BLaER1 (cell line): Measurements from ENCODE around the gene ZSWIM8.

Source experiments
- H3K27ac ChIP-seq: shearing (Covaris generic); formaldehyde crosslinking; 2 replicates; pipeline ENCODE4 v1.8.1; 2022
- H3K27me3 ChIP-seq: shearing (Covaris generic); formaldehyde crosslinking; 2 replicates; pipeline ENCODE4 v1.8.1; 2022
- H3K36me3 ChIP-seq: shearing (Covaris generic); formaldehyde crosslinking; 2 replicates; pipeline ENCODE4 v1.8.1; 2022
- H3K4me1 ChIP-seq: shearing (Covaris generic); formaldehyde crosslinking; 2 replicates; pipeline ENCODE4 v1.8.1; 2022
- H3K4me2 ChIP-seq: shearing (Covaris generic); formaldehyde crosslinking; 2 replicates; pipeline ENCODE4 v1.8.1; 2022
- H3K4me3 ChIP-seq: shearing (Covaris generic); formaldehyde crosslinking; 2 replicates; pipeline ENCODE4 v1.8.1; 2022
- H3K9ac ChIP-seq: shearing (Covaris generic); formaldehyde crosslinking; 2 replicates; pipeline ENCODE4 v1.8.1; 2022
- H3K9me3 ChIP-seq: shearing (Covaris generic); formaldehyde crosslinking; 2 replicates; pipeline ENCODE4 v1.8.1; 2022
- H4K20me1 ChIP-seq: shearing (Covaris generic); formaldehyde crosslinking; 2 replicates; pipeline ENCODE4 v1.8.1; 2022
- Cebpa-rat ChIP-seq: shearing (Covaris generic); IDR thresholded peaks from 2 replicates; pipeline ENCODE4 v1.8.1; 2022

ZSWIM8 gene

GRCh38 chr10:73756183-73756582 is 29.2 kb upstream of the ZSWIM8 start:
- H3K4me1 ChIP-seq = no peaks in the 10 kb centered on the region
- no peak overlapping the region for H3K27ac ChIP-seq
- no peak overlapping the region for H3K9ac ChIP-seq
- no peak overlapping the region for H3K4me2 ChIP-seq
- H3K9me3 ChIP-seq = no peaks in the 10 kb centered on the region
- no peak for TF ChIP-seq Cebpa-rat
- peaks cover 75% of the 10 kb centered on the region for H4K20me1 ChIP-seq
- no peaks in the 10 kb centered on the region for H3K27me3 ChIP-seq
- peaks cover 97% of the 10 kb centered on the region for H3K36me3 ChIP-seq
- no peak overlapping the region for H3K4me3 ChIP-seq

GRCh38 chr10:73758704-73759511 is 26.5 kb upstream of the ZSWIM8 start:
- Histone ChIP-seq H3K4me2 (no peak overlapping the region), H3K27ac (no peak overlapping the region), H4K20me1 (peaks cover 81% of the 10 kb centered on the region), H3K4me3 (no peak overlapping the region), H3K4me1 (no peaks in the 10 kb centered on the region), H3K9me3 (no peaks in the 10 kb centered on the region), H3K27me3 (no peaks in the 10 kb centered on the region), H3K9ac (no peak overlapping the region), H3K36me3 (peaks cover 97% of the 10 kb centered on the region)
- no peak for TF ChIP-seq Cebpa-rat

GRCh38 chr10:73759512-73760115 is 25.8 kb upstream of the ZSWIM8 start:
- Histone ChIP-seq H3K4me1 (no peaks in the 10 kb centered on the region), H4K20me1 (peaks cover 78% of the 10 kb centered on the region), H3K27me3 (no peaks in the 10 kb centered on the region), H3K36me3 (peaks cover 97% of the 10 kb centered on the region), H3K27ac (no peak overlapping the region), H3K4me3 (no peak overlapping the region), H3K9me3 (no peaks in the 10 kb centered on the region), H3K4me2 (no peak overlapping the region), H3K9ac (no peak overlapping the region)
- no peak for TF ChIP-seq Cebpa-rat

- H3K9me3 ChIP-seq = no peaks in the 10 kb centered on the region
- H3K27me3 ChIP-seq = no peaks in the 10 kb centered on the region
- no peak overlapping the region for H3K27ac ChIP-seq
- no peaks in the 10 kb centered on the region for H3K4me1 ChIP-seq
- H3K9ac ChIP-seq = no peak overlapping the region
- no peak for TF ChIP-seq Cebpa-rat
- no peak overlapping the region for H3K4me2 ChIP-seq
- no peak overlapping the region for H3K4me3 ChIP-seq
- peaks cover 97% of the 10 kb centered on the region for H3K36me3 ChIP-seq
- peaks cover 63% of the 10 kb centered on the region for H4K20me1 ChIP-seq
Measured at GRCh38 chr10:73761781-73762180, 23.6 kb upstream of the ZSWIM8 start.

GRCh38 chr10:73762915-73763314 is 22.5 kb upstream of the ZSWIM8 start:
- Histone ChIP-seq H3K9me3 (no peaks in the 10 kb centered on the region), H3K36me3 (peaks cover 98% of the 10 kb centered on the region), H3K4me3 (no peak overlapping the region), H3K9ac (no peak overlapping the region), H4K20me1 (peaks cover 55% of the 10 kb centered on the region), H3K27me3 (no peaks in the 10 kb centered on the region), H3K4me2 (no peak overlapping the region), H3K4me1 (peaks cover 3% of the 10 kb centered on the region), H3K27ac (no peak overlapping the region)
- no peak for TF ChIP-seq Cebpa-rat

GRCh38 chr10:73763343-73763742 is 22.1 kb upstream of the ZSWIM8 start:
- no peak overlapping the region for H3K4me3 ChIP-seq
- no peaks in the 10 kb centered on the region for H3K27me3 ChIP-seq
- no peaks in the 10 kb centered on the region for H3K9me3 ChIP-seq
- peaks cover 100% of the 10 kb centered on the region for H3K36me3 ChIP-seq
- peaks cover 7% of the 10 kb centered on the region for H3K4me1 ChIP-seq
- H3K27ac ChIP-seq = no peak overlapping the region
- no peak overlapping the region for H3K9ac ChIP-seq
- H3K4me2 ChIP-seq = no peak overlapping the region
- H4K20me1 ChIP-seq = peaks cover 51% of the 10 kb centered on the region
- TF ChIP-seq Cebpa-rat = no peak

GRCh38 chr10:73765066-73765465 is 20.3 kb upstream of the ZSWIM8 start:
- Histone ChIP-seq H3K4me1 (peaks cover 22% of the 10 kb centered on the region), H3K4me2 (no peak overlapping the region), H3K9me3 (no peaks in the 10 kb centered on the region), H3K36me3 (peaks cover 100% of the 10 kb centered on the region), H3K9ac (no peak overlapping the region), H3K27me3 (no peaks in the 10 kb centered on the region), H3K4me3 (no peak overlapping the region), H4K20me1 (peaks cover 39% of the 10 kb centered on the region), H3K27ac (no peak overlapping the region)
- no peak for TF ChIP-seq Cebpa-rat

- Histone ChIP-seq H3K27ac (no peak overlapping the region), H3K36me3 (peaks cover 75% of the 10 kb centered on the region), H3K4me1 (peaks cover 43% of the 10 kb centered on the region), H3K9me3 (no peaks in the 10 kb centered on the region), H3K4me2 (peak overlapping the region; percentile 72), H3K4me3 (no peak overlapping the region), H3K9ac (no peak overlapping the region), H4K20me1 (peaks cover 13% of the 10 kb centered on the region), H3K27me3 (no peaks in the 10 kb centered on the region)
- TF ChIP-seq Cebpa-rat = no peak
Measured at GRCh38 chr10:73768881-73769280, 16.5 kb upstream of the ZSWIM8 start.

- Histone ChIP-seq H3K36me3 (peaks cover 70% of the 10 kb centered on the region), H3K27ac (no peak overlapping the region)
Measured at GRCh38 chr10:73769396-73769795, 16.0 kb upstream of the ZSWIM8 start.

GRCh38 chr10:73771722-73772280 is 13.6 kb upstream of the ZSWIM8 start:
- TF ChIP-seq Cebpa-rat = no peak
- Histone ChIP-seq H3K4me1 (peaks cover 73% of the 10 kb centered on the region), H3K27me3 (no peaks in the 10 kb centered on the region), H4K20me1 (peaks cover 42% of the 10 kb centered on the region), H3K9ac (peak overlapping the region; percentile 84), H3K27ac (peak overlapping the region; percentile 89), H3K4me3 (peak overlapping the region; percentile 84), H3K4me2 (peak overlapping the region; percentile 99), H3K36me3 (peaks cover 61% of the 10 kb centered on the region), H3K9me3 (no peaks in the 10 kb centered on the region)

More at GRCh38 chr10:73769396-73769795, 16.0 kb upstream of the ZSWIM8 start:
- Histone ChIP-seq H3K4me3 (no peak overlapping the region), H3K9me3 (no peaks in the 10 kb centered on the region), H3K27me3 (no peaks in the 10 kb centered on the region), H3K4me1 (peaks cover 48% of the 10 kb centered on the region), H4K20me1 (peaks cover 18% of the 10 kb centered on the region), H3K4me2 (peak overlapping the region; percentile 72), H3K9ac (no peak overlapping the region)
- no peak for TF ChIP-seq Cebpa-rat
